HepG2 (cell line): ENCODE results near the gene SH2D2A. TPM values are rescaled to one million over a fixed set of nuclear protein-coding genes. Genes with fewer than 3 reads are reported as not detected.
A peak's percentile ranks its signal among the peaks of the same experiment; 100 is the strongest.

ENCODE experiments used
- BRD4 ChIP-seq: sonication (generic); formaldehyde crosslinking; IDR thresholded peaks from 2 replicates; pipeline ENCODE4 v1.4.0; 2020; ENCODE audit warnings: missing genetic modification reagents
- EHMT2 ChIP-seq: fragments of 200-600 bp; sonication (generic); IDR thresholded peaks from 2 replicates; pipeline ENCODE4 v1.7.0; 2017; ENCODE audit warnings: antibody characterized with exemption, low read depth, low read length, borderline replicate concordance
- ETV5 ChIP-seq: IDR thresholded peaks from 2 replicates; pipeline ENCODE4 v1.6.1; 2018; ENCODE audit warnings: missing biosample characterization, missing genetic modification reagents, inconsistent platforms, borderline replicate concordance
- HINFP ChIP-seq: sonication (generic); formaldehyde crosslinking; IDR thresholded peaks from 2 replicates; pipeline ENCODE4 v1.4.0; 2020; ENCODE audit warnings: low read depth, mild to moderate bottlenecking, missing genetic modification reagents
- HOXD1 ChIP-seq: sonication (generic); formaldehyde crosslinking; IDR thresholded peaks from 2 replicates; pipeline ENCODE4 v1.5.0; 2020; ENCODE audit warnings: missing genetic modification reagents
- NFE2L1 ChIP-seq: sonication (generic); formaldehyde crosslinking; IDR thresholded peaks from 2 replicates; pipeline ENCODE4 v1.4.0; 2020; ENCODE audit warnings: missing genetic modification reagents, mild to moderate bottlenecking, borderline replicate concordance
- NFIB ChIP-seq: sonication (generic); formaldehyde crosslinking; IDR thresholded peaks from 2 replicates; pipeline ENCODE4 v1.9.0; 2021; ENCODE audit warnings: missing genetic modification reagents, mild to moderate bottlenecking, borderline replicate concordance
- NONO ChIP-seq, 2 experiments: fragments of 450-650 bp in 1 of 2; sonication (generic) in 1 of 2; formaldehyde crosslinking in 1 of 2; IDR thresholded peaks in 1 of 2; conservative IDR thresholded peaks in 1 of 2; 2 replicates each; pipeline versions ENCODE4 v1.6.1 to v1.8.0; 2017 to 2022; ENCODE audit warnings: mild to moderate bottlenecking in 1 of 2, missing genetic modification reagents in 1 of 2, moderate library complexity in 1 of 2
- PATZ1 ChIP-seq: sonication (generic); formaldehyde crosslinking; IDR thresholded peaks from 2 replicates; pipeline ENCODE4 v1.4.0; 2020; ENCODE audit warnings: missing genetic modification reagents
- PPARG ChIP-seq: conservative IDR thresholded peaks from 2 replicates; pipeline ENCODE4 v1.6.1; 2016; ENCODE audit warnings: missing biosample characterization, missing genetic modification reagents
- TARDBP ChIP-seq: sonication (generic); formaldehyde crosslinking; IDR thresholded peaks from 2 replicates; pipeline ENCODE4 v1.8.0; 2022; ENCODE audit warnings: mild to moderate bottlenecking, missing genetic modification reagents
- TOPORS ChIP-seq: sonication (generic); formaldehyde crosslinking; IDR thresholded peaks from 2 replicates; pipeline ENCODE4 v1.8.0; 2023; ENCODE audit warnings: mild to moderate bottlenecking, missing genetic modification reagents
- ZBTB42 ChIP-seq: sonication (generic); formaldehyde crosslinking; IDR thresholded peaks from 2 replicates; pipeline ENCODE4 v1.5.0; 2020; ENCODE audit warnings: mild to moderate bottlenecking, missing genetic modification reagents
- ZNF18 ChIP-seq: sonication (generic); formaldehyde crosslinking; IDR thresholded peaks from 2 replicates; pipeline ENCODE4 v1.8.0; 2022; ENCODE audit warnings: mild to moderate bottlenecking, missing genetic modification reagents; ENCODE audit not compliant: insufficient replicate concordance
- ZNF263 ChIP-seq: sonication (generic); formaldehyde crosslinking; IDR thresholded peaks from 2 replicates; pipeline ENCODE4 v1.4.0; 2020; ENCODE audit warnings: missing genetic modification reagents
- ZNF264 ChIP-seq: sonication (generic); formaldehyde crosslinking; IDR thresholded peaks from 2 replicates; pipeline ENCODE4 v1.4.0; 2020; ENCODE audit warnings: missing genetic modification reagents
- ZNF451 ChIP-seq: sonication (generic); formaldehyde crosslinking; IDR thresholded peaks from 2 replicates; pipeline ENCODE4 v1.5.0; 2020; ENCODE audit warnings: mild to moderate bottlenecking, missing genetic modification reagents
- ZNF484 ChIP-seq: sonication (generic); formaldehyde crosslinking; IDR thresholded peaks from 2 replicates; pipeline ENCODE4 v1.5.1; 2020; ENCODE audit warnings: mild to moderate bottlenecking, low read depth, missing genetic modification reagents, borderline replicate concordance
- ZNF616 ChIP-seq: sonication (generic); formaldehyde crosslinking; IDR thresholded peaks from 2 replicates; pipeline ENCODE4 v1.5.0; 2020; ENCODE audit warnings: low read depth, mild to moderate bottlenecking, missing genetic modification reagents
- polyA plus RNA-seq, 8 experiments: library from polyadenylated mRNA; depleted of rRNA in 3 of 8; stranded (reverse) in 7 of 8; unstranded in 1 of 8; fragments of >200 nt; fragmentation: Illumina TruSeq in 4 of 8; extraction: Trizol in 4 of 8; gene quantifications; 2 replicates each; pipeline versions ENCODE4 v1.2.1 to v1.2.3, GENCODE V29; 2011 to 2016; ENCODE audit warnings: low read depth in 4 of 8, missing spikeins in 1 of 8, mixed read lengths in 1 of 8; ENCODE audit not compliant: insufficient read depth in 1 of 8
- total RNA-seq, 5 experiments: library from RNA; depleted of rRNA; stranded (reverse); fragments of >200 nt; fragmentation: Illumina TruSeq; extraction: Trizol; gene quantifications; 2 replicates each; pipeline ENCODE4 v1.2.3, GENCODE V29; 2016; ENCODE audit warnings: low read depth in 1 of 5
- TF ChIP-seq, protein P1 (sequence below): sonication (generic); formaldehyde crosslinking; IDR thresholded peaks from 2 replicates; pipeline ENCODE4; 2020; ENCODE audit warnings: missing genetic modification reagents, mild to moderate bottlenecking, borderline replicate concordance

Gene SH2D2A
- total and polyA plus RNA-seq, 2 of the 13 experiments (the other 11 are each of a cell fraction or from before 2014, with no cell fraction given), result 0.57 to 0.73 TPM

GRCh38 chr1:156766298-156767100 lies 50.1 kb downstream of the SH2D2A start (continued):
- no peak for TF ChIP-seq NFIB
- TF ChIP-seq EHMT2, result no peak
- peak; percentile 14; the same call in 1 of the 2 replicates for TF ChIP-seq ETV5
- TF ChIP-seq, protein P1, sequence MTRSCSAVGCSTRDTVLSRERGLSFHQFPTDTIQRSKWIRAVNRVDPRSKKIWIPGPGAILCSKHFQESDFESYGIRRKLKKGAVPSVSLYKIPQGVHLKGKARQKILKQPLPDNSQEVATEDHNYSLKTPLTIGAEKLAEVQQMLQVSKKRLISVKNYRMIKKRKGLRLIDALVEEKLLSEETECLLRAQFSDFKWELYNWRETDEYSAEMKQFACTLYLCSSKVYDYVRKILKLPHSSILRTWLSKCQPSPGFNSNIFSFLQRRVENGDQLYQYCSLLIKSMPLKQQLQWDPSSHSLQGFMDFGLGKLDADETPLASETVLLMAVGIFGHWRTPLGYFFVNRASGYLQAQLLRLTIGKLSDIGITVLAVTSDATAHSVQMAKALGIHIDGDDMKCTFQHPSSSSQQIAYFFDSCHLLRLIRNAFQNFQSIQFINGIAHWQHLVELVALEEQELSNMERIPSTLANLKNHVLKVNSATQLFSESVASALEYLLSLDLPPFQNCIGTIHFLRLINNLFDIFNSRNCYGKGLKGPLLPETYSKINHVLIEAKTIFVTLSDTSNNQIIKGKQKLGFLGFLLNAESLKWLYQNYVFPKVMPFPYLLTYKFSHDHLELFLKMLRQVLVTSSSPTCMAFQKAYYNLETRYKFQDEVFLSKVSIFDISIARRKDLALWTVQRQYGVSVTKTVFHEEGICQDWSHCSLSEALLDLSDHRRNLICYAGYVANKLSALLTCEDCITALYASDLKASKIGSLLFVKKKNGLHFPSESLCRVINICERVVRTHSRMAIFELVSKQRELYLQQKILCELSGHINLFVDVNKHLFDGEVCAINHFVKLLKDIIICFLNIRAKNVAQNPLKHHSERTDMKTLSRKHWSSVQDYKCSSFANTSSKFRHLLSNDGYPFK (CRISPR knock-in tag), result no peak
- no peak for TF ChIP-seq ZNF484
- TF ChIP-seq NFE2L1 (CRISPR knock-in tag), result no peak
- TF ChIP-seq TARDBP, result peak; percentile 29; the same call in 1 of the 2 replicates
- TF ChIP-seq HINFP (CRISPR knock-in tag), result no peak
- 0 out of 2 replicates have a peak, but pooled peaks have one; percentile 33 for TF ChIP-seq ZNF264
- TF ChIP-seq BRD4 (CRISPR knock-in tag), result 0 out of 2 replicates have a peak, but pooled peaks have one; percentile 28
- peak; percentile 20; the same call in 1 of the 2 replicates for TF ChIP-seq ZNF263 (CRISPR knock-in tag)
- 0 out of 2 replicates have a peak, but pooled peaks have one; percentile 45 for TF ChIP-seq HOXD1
- TF ChIP-seq ZBTB42 (CRISPR knock-in tag), result no peak
- no peak for TF ChIP-seq ZNF616
- peak; percentile 7; the same call in 1 of the 2 replicates for TF ChIP-seq PPARG (CRISPR knock-in tag)
- TF ChIP-seq ZNF451 (CRISPR knock-in tag), result 0 out of 2 replicates have a peak, but pooled peaks have one; percentile 3
- TF ChIP-seq NONO (IDR thresholded peaks at IDR 0.05), result no peak
- TF ChIP-seq NONO (CRISPR knock-in tag; conservative IDR thresholded peaks at IDR 0.05), result no peak
- TF ChIP-seq TOPORS, result 0 out of 2 replicates have a peak, but pooled peaks have one; percentile 13
- TF ChIP-seq PATZ1 (CRISPR knock-in tag), result no peak
- peak; percentile 7 for TF ChIP-seq ZNF18 (CRISPR knock-in tag)
